PC-3 (cell line): Measurements from ENCODE around the gene NREP. TPM values are rescaled to one million over a fixed set of nuclear protein-coding genes. Genes with fewer than 3 reads are reported as not detected.
A peak's percentile ranks its signal among the peaks of the same experiment; 100 is the strongest.

Experiments
- ATAC-seq: fragments of 200-7000 bp; cut with Tn5 transposase; 2 replicates; pipeline ENCODE4 v1.9.1; 2020; ENCODE audit warnings: mild to moderate bottlenecking, moderate library complexity
- BruUV-seq: library from RNA; stranded (reverse); fragments of 400-500 nt; replicated peaks from 2 replicates; lab custom pipeline; 2021; lab: Mats Ljungman, UMichigan
- CTCF ChIA-PET: fragments of 300-600 bp; sonication (Branson Sonifier 250); formaldehyde crosslinking; loops from one replicate; lab custom pipeline; 2022; ENCODE audit warnings: antibody characterized with exemption; lab: Charles Lee
- POLR2A ChIA-PET: fragments of 300-600 bp; sonication (Branson Sonifier 250); formaldehyde crosslinking; loops from one replicate; lab custom pipeline; 2022; ENCODE audit warnings: antibody characterized with exemption; ENCODE audit not compliant: unreplicated experiment; lab: Charles Lee
- DNase-seq: peaks from one replicate; pipeline ENCODE4 v3.0.0-alpha.2; 2015
- H2AFZ ChIP-seq: fragments of 300-600 bp; sonication (generic); 2 replicates; pipeline ENCODE4 v1.6.0; 2016; ENCODE audit warnings: antibody characterized with exemption, low read length
- H3F3A ChIP-seq: fragments of 300-600 bp; sonication (generic); one replicate; pipeline ENCODE4 v1.6.0; 2017; ENCODE audit warnings: antibody characterized with exemption, low read length, control low read depth, mild to moderate bottlenecking; ENCODE audit not compliant: unreplicated experiment
- H3K27ac ChIP-seq: fragments of 300-600 bp; sonication (generic); 2 replicates; pipeline ENCODE4 v1.5.1; 2016; ENCODE audit warnings: mild to moderate bottlenecking, low read length
- H3K27me3 ChIP-seq: fragments of 300-600 bp; sonication (generic); 2 replicates; pipeline ENCODE4 v1.6.1; 2016; ENCODE audit warnings: low read length, mixed read lengths
- H3K36me3 ChIP-seq: fragments of 300-600 bp; sonication (generic); 2 replicates; pipeline ENCODE4 v1.6.1; 2016; ENCODE audit warnings: low read depth, mixed run types, low read length, mixed read lengths
- H3K4me1 ChIP-seq: fragments of 300-600 bp; sonication (generic); 2 replicates; pipeline ENCODE4 v1.5.1; 2016; ENCODE audit warnings: low read length; ENCODE audit not compliant: insufficient read depth
- H3K4me2 ChIP-seq: fragments of 300-600 bp; sonication (generic); 2 replicates; pipeline ENCODE4 v1.6.0; 2016; ENCODE audit warnings: low read length
- H3K4me3 ChIP-seq: fragments of 300-600 bp; sonication (generic); 2 replicates; pipeline ENCODE4 v1.5.1; 2016; ENCODE audit warnings: mild to moderate bottlenecking, low read length, mixed read lengths
- H3K79me2 ChIP-seq: fragments of 300-600 bp; sonication (generic); 2 replicates; pipeline ENCODE4 v1.6.1; 2017; ENCODE audit warnings: low read length, mixed read lengths
- H3K9ac ChIP-seq: fragments of 300-600 bp; sonication (generic); 2 replicates; pipeline ENCODE4 v1.6.0; 2016; ENCODE audit warnings: mild to moderate bottlenecking, low read length
- H3K9me2 ChIP-seq: fragments of 300-600 bp; sonication (generic); replicated peaks from 2 replicates; pipeline ENCODE4 v1.6.1; 2016; ENCODE audit warnings: mixed run types, low read length, mixed read lengths
- H3K9me3 ChIP-seq: fragments of 300-600 bp; sonication (generic); 2 replicates; pipeline ENCODE4 v1.6.1; 2016; ENCODE audit warnings: low read length, mixed read lengths
- H4K20me1 ChIP-seq: fragments of 300-600 bp; sonication (generic); 2 replicates; pipeline ENCODE4 v1.6.1; 2016; ENCODE audit warnings: low read length, mixed read lengths
- CTCF ChIP-seq: fragments of 300-600 bp; sonication (generic); conservative IDR thresholded peaks from 2 replicates; pipeline ENCODE4 v1.5.1; 2017; ENCODE audit warnings: antibody characterized with exemption, low read depth, mild to moderate bottlenecking, low read length
- EZH2 ChIP-seq: fragments of 300-600 bp; sonication (generic); IDR thresholded peaks from one replicate; pipeline ENCODE4 v1.6.1; 2017; ENCODE audit warnings: antibody characterized with exemption, mild to moderate bottlenecking, low read length; ENCODE audit not compliant: unreplicated experiment
- EZH2phosphoT487 ChIP-seq: fragments of 300-600 bp; sonication (generic); IDR thresholded peaks from 2 replicates; pipeline ENCODE4 v1.6.1; 2018; ENCODE audit warnings: mild to moderate bottlenecking, antibody characterized with exemption, low read length, borderline replicate concordance
- intact Hi-C: fragments of 100-400 bp; cut with micrococcal nuclease; formaldehyde crosslinking; loops from 2 replicates; pipeline ENCODE4 v1.9.0; 2023
- total RNA-seq: library from RNA; depleted of rRNA; stranded (reverse); fragments of >200 nt; gene quantifications from 2 replicates; pipeline ENCODE4 v1.2.3, GENCODE V29; 2014

NREP gene
- total RNA-seq, 1 experiment from 2014 or later = 22.6 TPM

GRCh38 chr5:111762895-111763294, 5.9 kb upstream of the NREP start:
- BruUV-seq = no TSS peak
- no peaks in the 10 kb centered on the region for H3K9me2 ChIP-seq
- peaks cover 7% of the 10 kb centered on the region for H3K4me1 ChIP-seq
- no peaks in the 10 kb centered on the region for H3K79me2 ChIP-seq
- H3K9ac ChIP-seq = no peak overlapping the region
- no peak overlapping the region for H3K27ac ChIP-seq
- ATAC-seq (no peak), DNase-seq (no peak)
- no peaks in the 10 kb centered on the region for H3F3A ChIP-seq
- H2AFZ ChIP-seq = no peak overlapping the region
- no peak overlapping the region for H3K4me2 ChIP-seq
- TF ChIP-seq EZH2 (no peak), CTCF (no peak), EZH2phosphoT487 (no peak)
- H4K20me1 ChIP-seq = no peaks in the 10 kb centered on the region
- POLR2A ChIA-PET = no interaction called here
- no peaks in the 10 kb centered on the region for H3K27me3 ChIP-seq
- H3K4me3 ChIP-seq = no peak overlapping the region
- no peaks in the 10 kb centered on the region for H3K9me3 ChIP-seq
- intact Hi-C loops = no loop called here
- CTCF ChIA-PET = no interaction called here
- no peaks in the 10 kb centered on the region for H3K36me3 ChIP-seq

- Histone ChIP-seq H3K4me2 (peak overlapping the region; percentile 87), H3F3A (no peaks in the 10 kb centered on the region), H3K36me3 (no peaks in the 10 kb centered on the region), H3K79me2 (peaks cover 28% of the 10 kb centered on the region), H2AFZ (peak overlapping the region; percentile 93), H3K9ac (peak overlapping the region; percentile 79), H3K27me3 (no peaks in the 10 kb centered on the region), H3K27ac (peak overlapping the region; percentile 76), H3K4me1 (peaks cover 34% of the 10 kb centered on the region), H3K4me3 (peak overlapping the region; percentile 91), H3K9me3 (no peaks in the 10 kb centered on the region), H3K9me2 (no peaks in the 10 kb centered on the region), H4K20me1 (no peaks in the 10 kb centered on the region)
- intact Hi-C loops = loop anchor here (5.0 to 10.0 kb wide), 3 partner anchors 237 to 404 kb away; partner anchors contain the start of gene STARD4
- TF ChIP-seq EZH2 (no peak), EZH2phosphoT487 (no peak), CTCF (no peak)
- BruUV-seq = no TSS peak
- CTCF ChIA-PET = interaction anchor here (0.6 to 1.0 kb wide), 2 partner anchors 72 to 342 kb away, joined by 4 read pairs; no protein-coding TSS in a partner anchor
- ATAC-seq (no peak), DNase-seq (no peak)
- POLR2A ChIA-PET = interaction anchor here (1.8 kb wide), 1 partner anchor 11 kb away, joined by 6 read pairs; no protein-coding TSS in a partner anchor
Measured at GRCh38 chr5:111758284-111758628, 1.3 kb upstream of the NREP start.
